Measurements from ENCODE around the gene MBD3L2B. TPM values are rescaled to one million over a fixed set of nuclear protein-coding genes. Genes with fewer than 3 reads are reported as not detected.

The MBD3L2B gene
- total and polyA plus RNA-seq, 3 donors from 2014 or later: not detected

- Histone ChIP-seq H3K4me1 (no peaks in the 10 kb centered on the region), H3K36me3 (ENCODE audit: low read depth, missing control alignments) (no peaks in the 10 kb centered on the region), H3K9me3 (no peaks in the 10 kb centered on the region), H3K27ac (no peak overlapping the region), H3K27me3 (no peaks in the 10 kb centered on the region), H3K4me3 (peak overlapping the region in 1 of 2 donors; percentile 31)
- peak; percentile 81 for DNase-seq
- TF ChIP-seq CTCF (IDR thresholded peaks at IDR 0.05) (no peak), POLR2A (IDR thresholded peaks at IDR 0.05) (no peak)
- intact Hi-C loops (cut with DNase I; ENCODE audit: low total_unique reads): no loop called here
- WGBS, 2 donors: 62 to 71% methylated on average over 11 to 12 of the region's 12 CpGs
Measured at GRCh38 chr19:7010722-7011593, 10.3 kb downstream of the MBD3L2B start.

GRCh38 chr19:7007859-7008258, 13.4 kb downstream of the MBD3L2B start:
- Histone ChIP-seq H3K36me3 (ENCODE audit: low read depth, missing control alignments) (no peaks in the 10 kb centered on the region), H3K4me3 (no peak overlapping the region), H3K27ac (no peak overlapping the region), H3K4me1 (no peaks in the 10 kb centered on the region), H3K27me3 (no peaks in the 10 kb centered on the region), H3K9me3 (no peaks in the 10 kb centered on the region)
- TF ChIP-seq CTCF (IDR thresholded peaks at IDR 0.05): no peak
- no peak for TF ChIP-seq POLR2A (IDR thresholded peaks at IDR 0.05)
- intact Hi-C loops (cut with DNase I; ENCODE audit: low total_unique reads): no loop called here
- DNase-seq: no peak
- 42 to 61% methylated on average over 4 of the region's 4 CpGs for WGBS, 2 donors

- TF ChIP-seq CTCF (IDR thresholded peaks at IDR 0.05): no peak
- TF ChIP-seq POLR2A (IDR thresholded peaks at IDR 0.05): no peak
- 39 to 69% methylated on average over 11 of the region's 11 CpGs for WGBS, 2 donors
- Histone ChIP-seq H3K4me3 (peak overlapping the region; percentile 4 to 49), H3K4me1 (no peaks in the 10 kb centered on the region), H3K36me3 (ENCODE audit: low read depth, missing control alignments) (no peaks in the 10 kb centered on the region), H3K27me3 (no peaks in the 10 kb centered on the region), H3K9me3 (no peaks in the 10 kb centered on the region), H3K27ac (no peak overlapping the region)
- intact Hi-C loops (cut with DNase I; ENCODE audit: low total_unique reads): no loop called here
- peak; percentile 84 for DNase-seq
Measured at GRCh38 chr19:7006135-7006704, 15.0 kb downstream of the MBD3L2B start.

- H3K9me3 ChIP-seq: no peaks in the 10 kb centered on the region
- no peaks in the 10 kb centered on the region for H3K36me3 ChIP-seq (ENCODE audit: low read depth, missing control alignments)
- H3K4me3 ChIP-seq: no peak overlapping the region
- DNase-seq: no peak
- H3K27me3 ChIP-seq: no peaks in the 10 kb centered on the region
- TF ChIP-seq POLR2A (IDR thresholded peaks at IDR 0.05) (no peak), CTCF (IDR thresholded peaks at IDR 0.05) (no peak)
- intact Hi-C loops (cut with DNase I; ENCODE audit: low total_unique reads): no loop called here
- H3K4me1 ChIP-seq: no peaks in the 10 kb centered on the region
- WGBS, 2 donors: 71 to 77% methylated on average over 18 of the region's 18 CpGs
- H3K27ac ChIP-seq: no peak overlapping the region
Measured at GRCh38 chr19:7004313-7004931, 16.8 kb downstream of the MBD3L2B start.
